ENCODE measurements around the gene LRP1B. TPM values are rescaled to one million over a fixed set of nuclear protein-coding genes. Genes with fewer than 3 reads are reported as not detected.

The LRP1B gene
- polyA plus RNA-seq, 2 of the 4 experiments (the other 2 are of a cell fraction), result 0.03 TPM; not detected in 1

- POLR2A ChIA-PET, result no interaction called here
- no peak for ATAC-seq
- CTCF ChIA-PET, result no interaction called here
- H3K9me3 ChIP-seq, result 0 out of 3 replicates have a peak, but pooled peaks cover 10% of the 10 kb centered on the region
- H3K4me1 ChIP-seq, result no peaks in the 10 kb centered on the region
- TF ChIP-seq MAX (IDR thresholded peaks at IDR 0.05), result no peak
- no peak for TF ChIP-seq MAZ (IDR thresholded peaks at IDR 0.05; ENCODE audit: borderline replicate concordance, low read depth, low read length)
- TF ChIP-seq FOXS1 (CRISPR knock-in tag; IDR thresholded peaks at IDR 0.05), result no peak
- no peak for TF ChIP-seq RAD21 (conservative IDR thresholded peaks at IDR 0.05 in 1 of 2, IDR thresholded peaks at IDR 0.05 in 1 of 2)
- no peak for TF ChIP-seq HEYL (CRISPR knock-in tag; IDR thresholded peaks at IDR 0.05)
- TF ChIP-seq CHD2 (IDR thresholded peaks at IDR 0.05; ENCODE audit: low read length, partially characterized antibody), result no peak
- no peak for TF ChIP-seq RCOR1 (IDR thresholded peaks at IDR 0.05; ENCODE audit: low read depth, low read length)
- TF ChIP-seq NPAS2 (CRISPR knock-in tag; IDR thresholded peaks at IDR 0.05; ENCODE audit: borderline replicate concordance), result no peak
- no peak for DNase-seq (ENCODE audit: low read depth in 1 of 2, low spot score in 1 of 2)
- H3K4me2 ChIP-seq, result no peak overlapping the region
- H3K27ac ChIP-seq, result no peak overlapping the region
- FAIRE-seq, result no peak
- no peak overlapping the region for H3K4me3 ChIP-seq
These were observed 1260.9 kb downstream of the LRP1B start for GRCh38 chr2:140869925-140870324.

- FAIRE-seq (no peak), DNase-seq (ENCODE audit: low read depth in 1 of 2, low spot score in 1 of 2) (no peak), ATAC-seq (no peak)
- ChIA-PET POLR2A (no interaction called here), CTCF (no interaction called here)
- Histone ChIP-seq H3K4me3 (no peak overlapping the region), H3K9me3 (0 out of 3 replicates have a peak, but pooled peaks cover 4% of the 10 kb centered on the region), H3K4me1 (no peaks in the 10 kb centered on the region), H3K27ac (no peak overlapping the region), H3K4me2 (no peak overlapping the region)
- TF ChIP-seq FOSL2 (IDR thresholded peaks at IDR 0.05), result no peak
- no peak for TF ChIP-seq FOSL2 (CRISPR knock-in tag; IDR thresholded peaks at IDR 0.05)
- no peak for TF ChIP-seq PHF8 (IDR thresholded peaks at IDR 0.05; ENCODE audit: borderline replicate concordance, low read depth)
- TF ChIP-seq BCL3 (IDR thresholded peaks at IDR 0.05), result no peak
- no peak for TF ChIP-seq SREBF2 (IDR thresholded peaks at IDR 0.05)
- no peak for TF ChIP-seq NR3C1 (IDR thresholded peaks at IDR 0.05)
- no peak for TF ChIP-seq HDAC2 (IDR thresholded peaks at IDR 0.05)
- TF ChIP-seq FOSB (CRISPR knock-in tag; IDR thresholded peaks at IDR 0.05), result no peak
- TF ChIP-seq CEBPB (IDR thresholded peaks at IDR 0.05), result no peak
- 67% methylated on average over 3 of the region's 3 CpGs for WGBS (ENCODE audit: missing lambda C conversion rate)
These were observed 1261.7 kb downstream of the LRP1B start for GRCh38 chr2:140869107-140869506.

GRCh38 chr2:140865837-140866236, 1265.0 kb downstream of the LRP1B start:
- ATAC-seq (no peak), DNase-seq (ENCODE audit: low read depth in 1 of 2, low spot score in 1 of 2) (no peak), FAIRE-seq (no peak)
- POLR2A ChIA-PET, result no interaction called here
- CTCF ChIA-PET, result no interaction called here
- no peaks in the 10 kb centered on the region for H3K4me1 ChIP-seq
- no peak overlapping the region for H3K4me3 ChIP-seq
- TF ChIP-seq CEBPB (IDR thresholded peaks at IDR 0.05) (peak; percentile 27 to 61; a peak in 3 of 4 replicates), CHD2 (IDR thresholded peaks at IDR 0.05; ENCODE audit: low read length, partially characterized antibody) (no peak)
- 39% methylated on average over 3 of the region's 3 CpGs for WGBS (ENCODE audit: missing lambda C conversion rate)
- no peak overlapping the region for H3K27ac ChIP-seq
- no peak overlapping the region for H3K4me2 ChIP-seq
- no peaks in the 10 kb centered on the region for H3K9me3 ChIP-seq

GRCh38 chr2:140863713-140864112, 1267.1 kb downstream of the LRP1B start:
- no peak for FAIRE-seq
- no peaks in the 10 kb centered on the region for H3K4me1 ChIP-seq
- no peaks in the 10 kb centered on the region for H3K9me3 ChIP-seq
- POLR2A ChIA-PET, result no interaction called here
- ATAC-seq, result peak; percentile 64 to 84; a peak in 4 of 6 replicates
- CTCF ChIA-PET, result interaction anchor here (0.7 to 1.6 kb wide), 10 partner anchors 11 to 1074 kb away, joined by 3 to 6 read pairs (median 4); no protein-coding TSS in a partner anchor
- no peak overlapping the region for H3K4me2 ChIP-seq
- 32% methylated on average over 2 of the region's 2 CpGs for WGBS (ENCODE audit: missing lambda C conversion rate)
- peak; percentile 3 to 74 for DNase-seq (ENCODE audit: low read depth in 1 of 2, low spot score in 1 of 2)
- no peak overlapping the region for H3K4me3 ChIP-seq
- H3K27ac ChIP-seq, result no peak overlapping the region; a peak in 1 of 6 replicates
- TF ChIP-seq CTCF (IDR thresholded peaks at IDR 0.05), result peak; percentile 72
- no peak for TF ChIP-seq POLR2AphosphoS2 (conservative IDR thresholded peaks at IDR 0.05; ENCODE audit: low read length)
- TF ChIP-seq KDM1A (IDR thresholded peaks at IDR 0.05; ENCODE audit: low read depth), result no peak
- TF ChIP-seq ELK1 (IDR thresholded peaks at IDR 0.05; ENCODE audit: low read depth, low read length), result no peak
- no peak for TF ChIP-seq BCL3 (IDR thresholded peaks at IDR 0.05)
- no peak for TF ChIP-seq HDAC2 (IDR thresholded peaks at IDR 0.05)
- TF ChIP-seq TFCP2L1 (CRISPR knock-in tag; IDR thresholded peaks at IDR 0.05), result no peak
- TF ChIP-seq RARB (CRISPR knock-in tag; IDR thresholded peaks at IDR 0.05), result no peak
- peak in 1 of 2 experiments; percentile 53; a peak in 1 of 4 replicates for TF ChIP-seq CEBPB (IDR thresholded peaks at IDR 0.05)
- no peak for TF ChIP-seq HOXB13 (CRISPR knock-in tag; IDR thresholded peaks at IDR 0.05; ENCODE audit: low read depth)
- TF ChIP-seq HES2 (IDR thresholded peaks at IDR 0.05), result no peak
- TF ChIP-seq ZNF302 (CRISPR knock-in tag; IDR thresholded peaks at IDR 0.05), result no peak
- TF ChIP-seq CHD4 (IDR thresholded peaks at IDR 0.05; ENCODE audit: borderline replicate concordance), result no peak

Data from A549 (cell line).